Endometrial microvascular endothelial cells (primary cell): ENCODE results near the gene MAP2K5. TPM values are rescaled to one million over a fixed set of nuclear protein-coding genes. Genes with fewer than 3 reads are reported as not detected.

ENCODE experiments used
- in situ Hi-C: cut with HindIII; loops from 2 replicates; pipeline ENCODE4 v1.10.0; 2017; ENCODE audit warnings: low sequenced_read_pairs, low pct_unique_long_range_greater_than_20kb; ENCODE audit errors: inconsistent ontology term
- total RNA-seq: library from RNA; depleted of rRNA; stranded (reverse); fragments of >200 nt; gene quantifications from one replicate; pipeline ENCODE4 v1.2.3, GENCODE V29; 2015; ENCODE audit errors: inconsistent ontology term

MAP2K5 gene
- total RNA-seq, 1 donor from 2014 or later = 6.2 TPM

- in situ Hi-C loops = no loop called here
Observed at GRCh38 chr15:67691450-67691849, 148.9 kb downstream of the MAP2K5 start.

- in situ Hi-C loops = no loop called here
Observed at GRCh38 chr15:67692573-67692972, 150.1 kb downstream of the MAP2K5 start.

- in situ Hi-C loops = no loop called here
Observed at GRCh38 chr15:67696087-67696486, 153.6 kb downstream of the MAP2K5 start.

GRCh38 chr15:67700023-67700422, 157.5 kb downstream of the MAP2K5 start:
- in situ Hi-C loops = no loop called here

GRCh38 chr15:67701669-67702068, 159.2 kb downstream of the MAP2K5 start:
- in situ Hi-C loops = no loop called here

GRCh38 chr15:67707520-67708283, 165.2 kb downstream of the MAP2K5 start:
- in situ Hi-C loops = no loop called here

- in situ Hi-C loops = no loop called here
Observed at GRCh38 chr15:67708500-67708899, 166.0 kb downstream of the MAP2K5 start.

GRCh38 chr15:67715170-67715569, 172.7 kb downstream of the MAP2K5 start:
- in situ Hi-C loops = no loop called here

- in situ Hi-C loops = no loop called here
Observed at GRCh38 chr15:67716171-67716570, 173.7 kb downstream of the MAP2K5 start.

- in situ Hi-C loops = no loop called here
Observed at GRCh38 chr15:67717776-67718175, 175.3 kb downstream of the MAP2K5 start.

- in situ Hi-C loops = no loop called here
Observed at GRCh38 chr15:67719330-67719959, 176.9 kb downstream of the MAP2K5 start.

- in situ Hi-C loops = no loop called here
Observed at GRCh38 chr15:67720556-67721175, 178.2 kb downstream of the MAP2K5 start.

GRCh38 chr15:67722030-67722817, 179.7 kb downstream of the MAP2K5 start:
- in situ Hi-C loops = no loop called here

- in situ Hi-C loops = no loop called here
Observed at GRCh38 chr15:67723294-67724024, 181.0 kb downstream of the MAP2K5 start.

- in situ Hi-C loops = no loop called here
Observed at GRCh38 chr15:67724691-67725375, 182.3 kb downstream of the MAP2K5 start.

GRCh38 chr15:67730135-67730534, 187.6 kb downstream of the MAP2K5 start:
- in situ Hi-C loops = no loop called here

GRCh38 chr15:67731112-67731721, 188.7 kb downstream of the MAP2K5 start:
- in situ Hi-C loops = no loop called here

- in situ Hi-C loops = no loop called here
Observed at GRCh38 chr15:67732164-67732563, 189.7 kb downstream of the MAP2K5 start.
